ENCODE measurements around the gene OGFOD2. TPM values are rescaled to one million over a fixed set of nuclear protein-coding genes. Genes with fewer than 3 reads are reported as not detected.
A peak's percentile ranks its signal among the peaks of the same experiment; 100 is the strongest.

Gene OGFOD2
- total and polyA plus RNA-seq, 9 of the 15 experiments (the other 6 are each of a cell fraction or from before 2014, with no cell fraction given): 1.4 to 111 (median 18.5) TPM

DNA sequence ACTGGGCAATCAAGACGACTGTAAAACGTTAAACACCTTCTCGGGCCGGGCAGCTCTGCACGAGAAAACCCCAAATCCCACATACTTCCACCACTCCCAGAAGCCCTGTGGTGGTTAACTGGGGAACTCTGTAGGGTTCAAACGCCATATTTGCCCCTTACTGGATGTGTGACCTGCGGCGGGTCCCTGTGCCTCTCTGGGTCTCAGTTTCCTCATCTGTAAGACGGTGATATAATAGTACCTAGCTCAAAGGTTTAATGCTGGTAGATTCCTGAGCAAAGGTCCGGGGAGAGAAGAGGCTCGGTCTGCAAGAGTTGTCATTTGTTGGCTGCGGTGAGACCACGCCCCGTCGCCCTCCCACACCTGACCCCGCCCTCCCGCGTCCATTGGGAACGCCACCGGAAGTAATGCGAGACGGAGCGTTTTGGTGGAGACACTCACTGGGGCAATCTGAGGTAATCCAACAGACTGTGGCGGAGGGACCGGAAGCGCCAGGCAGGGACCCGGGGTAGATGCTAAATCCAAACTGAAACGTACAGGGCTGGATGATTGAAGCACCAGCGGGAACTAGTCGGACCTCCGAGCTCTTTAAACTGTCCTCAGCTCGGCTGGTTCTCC is 661 bp upstream of the OGFOD2 start (continued):
- TF ChIP-seq BCL6 (CRISPR knock-in tag; IDR thresholded peaks at IDR 0.05) (no peak), ATF7 (IDR thresholded peaks at IDR 0.05) (peak; percentile 89), ARHGAP35 (IDR thresholded peaks at IDR 0.05; ENCODE audit: partially characterized antibody) (no peak), DMBX1 (CRISPR knock-in tag; IDR thresholded peaks at IDR 0.05; ENCODE audit: borderline replicate concordance) (no peak), ZNF408 (CRISPR knock-in tag; IDR thresholded peaks at IDR 0.05; ENCODE audit: low read depth) (no peak), CBX8 (IDR thresholded peaks at IDR 0.05; ENCODE audit: borderline replicate concordance, extremely low read depth, low read depth, low read length, poor library complexity, severe bottlenecking) (no peak), BRCA1 (IDR thresholded peaks at IDR 0.05) (no peak), BRCA1 (CRISPR knock-in tag; IDR thresholded peaks at IDR 0.05) (no peak), NCOA1 (IDR thresholded peaks at IDR 0.05; ENCODE audit: low read depth) (peak; percentile 95), DNMT1 (IDR thresholded peaks at IDR 0.05) (no peak), PHF20 (IDR thresholded peaks at IDR 0.05; ENCODE audit: partially characterized antibody) (no peak), ZKSCAN1 (IDR thresholded peaks at IDR 0.05; ENCODE audit: low read depth, low read length) (peak; percentile 52; the same call in 1 of the 2 replicates), HNRNPK (IDR thresholded peaks at IDR 0.05; ENCODE audit: low read depth, low read length, poor library complexity, severe bottlenecking) (no peak), TOE1 (IDR thresholded peaks at IDR 0.05; ENCODE audit: borderline replicate concordance) (no peak), TOE1 (CRISPR knock-in tag; IDR thresholded peaks at IDR 0.05; ENCODE audit: borderline replicate concordance, low read depth) (no peak), ZNF324 (CRISPR knock-in tag; IDR thresholded peaks at IDR 0.05) (no peak)
- TF ChIP-seq, protein P1, sequence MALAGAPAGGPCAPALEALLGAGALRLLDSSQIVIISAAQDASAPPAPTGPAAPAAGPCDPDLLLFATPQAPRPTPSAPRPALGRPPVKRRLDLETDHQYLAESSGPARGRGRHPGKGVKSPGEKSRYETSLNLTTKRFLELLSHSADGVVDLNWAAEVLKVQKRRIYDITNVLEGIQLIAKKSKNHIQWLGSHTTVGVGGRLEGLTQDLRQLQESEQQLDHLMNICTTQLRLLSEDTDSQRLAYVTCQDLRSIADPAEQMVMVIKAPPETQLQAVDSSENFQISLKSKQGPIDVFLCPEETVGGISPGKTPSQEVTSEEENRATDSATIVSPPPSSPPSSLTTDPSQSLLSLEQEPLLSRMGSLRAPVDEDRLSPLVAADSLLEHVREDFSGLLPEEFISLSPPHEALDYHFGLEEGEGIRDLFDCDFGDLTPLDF (CRISPR knock-in tag; IDR thresholded peaks at IDR 0.05): no peak
- TF ChIP-seq, protein P2, sequence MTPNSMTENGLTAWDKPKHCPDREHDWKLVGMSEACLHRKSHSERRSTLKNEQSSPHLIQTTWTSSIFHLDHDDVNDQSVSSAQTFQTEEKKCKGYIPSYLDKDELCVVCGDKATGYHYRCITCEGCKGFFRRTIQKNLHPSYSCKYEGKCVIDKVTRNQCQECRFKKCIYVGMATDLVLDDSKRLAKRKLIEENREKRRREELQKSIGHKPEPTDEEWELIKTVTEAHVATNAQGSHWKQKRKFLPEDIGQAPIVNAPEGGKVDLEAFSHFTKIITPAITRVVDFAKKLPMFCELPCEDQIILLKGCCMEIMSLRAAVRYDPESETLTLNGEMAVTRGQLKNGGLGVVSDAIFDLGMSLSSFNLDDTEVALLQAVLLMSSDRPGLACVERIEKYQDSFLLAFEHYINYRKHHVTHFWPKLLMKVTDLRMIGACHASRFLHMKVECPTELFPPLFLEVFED (CRISPR knock-in tag; conservative IDR thresholded peaks at IDR 0.05): no peak
- TF ChIP-seq, protein P3, sequence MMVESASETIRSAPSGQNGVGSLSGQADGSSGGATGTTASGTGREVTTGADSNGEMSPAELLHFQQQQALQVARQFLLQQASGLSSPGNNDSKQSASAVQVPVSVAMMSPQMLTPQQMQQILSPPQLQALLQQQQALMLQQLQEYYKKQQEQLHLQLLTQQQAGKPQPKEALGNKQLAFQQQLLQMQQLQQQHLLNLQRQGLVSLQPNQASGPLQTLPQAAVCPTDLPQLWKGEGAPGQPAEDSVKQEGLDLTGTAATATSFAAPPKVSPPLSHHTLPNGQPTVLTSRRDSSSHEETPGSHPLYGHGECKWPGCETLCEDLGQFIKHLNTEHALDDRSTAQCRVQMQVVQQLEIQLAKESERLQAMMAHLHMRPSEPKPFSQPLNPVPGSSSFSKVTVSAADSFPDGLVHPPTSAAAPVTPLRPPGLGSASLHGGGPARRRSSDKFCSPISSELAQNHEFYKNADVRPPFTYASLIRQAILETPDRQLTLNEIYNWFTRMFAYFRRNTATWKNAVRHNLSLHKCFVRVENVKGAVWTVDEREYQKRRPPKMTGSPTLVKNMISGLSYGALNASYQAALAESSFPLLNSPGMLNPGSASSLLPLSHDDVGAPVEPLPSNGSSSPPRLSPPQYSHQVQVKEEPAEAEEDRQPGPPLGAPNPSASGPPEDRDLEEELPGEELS (CRISPR knock-in tag; IDR thresholded peaks at IDR 0.05; ENCODE audit: borderline replicate concordance): no peak
- TF ChIP-seq, protein P4, sequence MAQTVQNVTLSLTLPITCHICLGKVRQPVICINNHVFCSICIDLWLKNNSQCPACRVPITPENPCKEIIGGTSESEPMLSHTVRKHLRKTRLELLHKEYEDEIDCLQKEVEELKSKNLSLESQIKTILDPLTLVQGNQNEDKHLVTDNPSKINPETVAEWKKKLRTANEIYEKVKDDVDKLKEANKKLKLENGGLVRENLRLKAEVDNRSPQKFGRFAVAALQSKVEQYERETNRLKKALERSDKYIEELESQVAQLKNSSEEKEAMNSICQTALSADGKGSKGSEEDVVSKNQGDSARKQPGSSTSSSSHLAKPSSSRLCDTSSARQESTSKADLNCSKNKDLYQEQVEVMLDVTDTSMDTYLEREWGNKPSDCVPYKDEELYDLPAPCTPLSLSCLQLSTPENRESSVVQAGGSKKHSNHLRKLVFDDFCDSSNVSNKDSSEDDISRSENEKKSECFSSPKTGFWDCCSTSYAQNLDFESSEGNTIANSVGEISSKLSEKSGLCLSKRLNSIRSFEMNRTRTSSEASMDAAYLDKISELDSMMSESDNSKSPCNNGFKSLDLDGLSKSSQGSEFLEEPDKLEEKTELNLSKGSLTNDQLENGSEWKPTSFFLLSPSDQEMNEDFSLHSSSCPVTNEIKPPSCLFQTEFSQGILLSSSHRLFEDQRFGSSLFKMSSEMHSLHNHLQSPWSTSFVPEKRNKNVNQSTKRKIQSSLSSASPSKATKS (CRISPR knock-in tag; IDR thresholded peaks at IDR 0.05): no peak

Measured in K562 (cell line).